Activated CD8-positive, alpha-beta T cell treated with anti-CD3 and anti-CD28 coated beads for 36 hours (primary cell): Measurements from ENCODE around the gene LELP1. TPM values are rescaled to one million over a fixed set of nuclear protein-coding genes. Genes with fewer than 3 reads are reported as not detected.

Experiments
- ATAC-seq: fragments of 200-7000 bp; cut with Tn5 transposase; one replicate; pipeline ENCODE4 v1.10.0; 2021; ENCODE audit warnings: mild to moderate bottlenecking, moderate library complexity
- CTCF ChIA-PET: fragments of 350-600 bp; sonication (Branson Sonifier 250); formaldehyde crosslinking; loops from one replicate; lab custom pipeline; 2021; ENCODE audit warnings: antibody characterized with exemption; lab: Charles Lee
- POLR2A ChIA-PET: fragments of 350-600 bp; sonication (Branson Sonifier 250); formaldehyde crosslinking; loops from one replicate; lab custom pipeline; 2021; ENCODE audit warnings: antibody characterized with exemption; lab: Charles Lee
- DNase-seq: peaks from one replicate; pipeline ENCODE4 v3.0.0-alpha.2; 2020
- H3K27ac Mint-ChIP-seq: one replicate; pipeline ENCODE4 v1.8.0; 2021; ENCODE audit warnings: mild to moderate bottlenecking, mixed read lengths
- H3K27me3 Mint-ChIP-seq: one replicate; pipeline ENCODE4 v1.8.0; 2021; ENCODE audit warnings: mixed read lengths
- H3K36me3 Mint-ChIP-seq: one replicate; pipeline ENCODE4 v1.8.0; 2021; ENCODE audit warnings: low read depth, mixed read lengths
- H3K4me1 Mint-ChIP-seq: one replicate; pipeline ENCODE4 v1.8.0; 2021; ENCODE audit warnings: low read depth, mixed read lengths
- H3K4me3 Mint-ChIP-seq: one replicate; pipeline ENCODE4 v1.8.0; 2021; ENCODE audit warnings: mild to moderate bottlenecking, moderate library complexity, mixed read lengths
- H3K9me3 Mint-ChIP-seq: one replicate; pipeline ENCODE4 v1.8.0; 2021; ENCODE audit warnings: mixed read lengths
- CTCF ChIP-seq: fragments of 200-600 bp; IDR thresholded peaks from one replicate; pipeline ENCODE4 v1.8.0; 2022; ENCODE audit warnings: antibody characterized with exemption, mild to moderate bottlenecking
- intact Hi-C: fragments of 100-400 bp; cut with micrococcal nuclease; formaldehyde crosslinking; loops from one replicate; pipeline ENCODE4 v1.10.0; 2022
- total RNA-seq, 2 experiments: library from RNA; stranded (reverse); gene quantifications; one replicate each; pipeline ENCODE4 v1.2.3, GENCODE V29; 2021

Gene LELP1
- total RNA-seq, 2 experiments from 2014 or later: not detected

GRCh38 chr1:153195216-153195615, 8.0 kb upstream of the LELP1 start:
- H3K9me3 Mint-ChIP-seq: no peaks in the 10 kb centered on the region
- H3K27me3 Mint-ChIP-seq: peaks cover 31% of the 10 kb centered on the region
- ATAC-seq (no peak), DNase-seq (no peak)
- H3K4me3 Mint-ChIP-seq: no peak overlapping the region
- H3K4me1 Mint-ChIP-seq: no peaks in the 10 kb centered on the region
- H3K36me3 Mint-ChIP-seq: no peaks in the 10 kb centered on the region
- no peak overlapping the region for H3K27ac Mint-ChIP-seq
- TF ChIP-seq CTCF: no peak
- ChIA-PET CTCF (no interaction called here), POLR2A (no interaction called here)
- intact Hi-C loops: no loop called here

GRCh38 chr1:153202006-153202405, 1.2 kb upstream of the LELP1 start:
- no peak overlapping the region for H3K4me3 Mint-ChIP-seq
- intact Hi-C loops: no loop called here

GRCh38 chr1:153206631-153207030, 3.4 kb downstream of the LELP1 start:
- Mint-ChIP-seq H3K4me3 (no peak overlapping the region), H3K36me3 (no peaks in the 10 kb centered on the region), H3K9me3 (no peaks in the 10 kb centered on the region), H3K27ac (no peak overlapping the region), H3K27me3 (peaks cover 20% of the 10 kb centered on the region), H3K4me1 (no peaks in the 10 kb centered on the region)
- DNase-seq (no peak), ATAC-seq (no peak)
- POLR2A ChIA-PET: interaction anchor here (0.6 kb wide), 1 partner anchor 113 kb away, joined by 3 read pairs; no protein-coding TSS in a partner anchor
- CTCF ChIA-PET: interaction anchor here (1.1 to 1.6 kb wide), 2 partner anchors 329 to 553 kb away, joined by 4 read pairs; no protein-coding TSS in a partner anchor
- no peak for TF ChIP-seq CTCF
- intact Hi-C loops: no loop called here

More at GRCh38 chr1:153202006-153202405, 1.2 kb upstream of the LELP1 start:
- ChIA-PET CTCF (no interaction called here), POLR2A (no interaction called here)
- H3K9me3 Mint-ChIP-seq: no peaks in the 10 kb centered on the region
- no peak overlapping the region for H3K27ac Mint-ChIP-seq
- H3K4me1 Mint-ChIP-seq: no peaks in the 10 kb centered on the region
- no peak for TF ChIP-seq CTCF
- H3K36me3 Mint-ChIP-seq: no peaks in the 10 kb centered on the region
- peaks cover 15% of the 10 kb centered on the region for H3K27me3 Mint-ChIP-seq
- no peak for ATAC-seq
- DNase-seq: no peak

- DNase-seq: no peak
- no peak for ATAC-seq
Observed at GRCh38 chr1:153210206-153210605, 7.0 kb downstream of the LELP1 start.

More at GRCh38 chr1:153210206-153210605, 7.0 kb downstream of the LELP1 start:
- POLR2A ChIA-PET: no interaction called here
- H3K9me3 Mint-ChIP-seq: no peaks in the 10 kb centered on the region
- no peaks in the 10 kb centered on the region for H3K4me1 Mint-ChIP-seq
- no peak overlapping the region for H3K27ac Mint-ChIP-seq
- CTCF ChIA-PET: no interaction called here
- H3K4me3 Mint-ChIP-seq: no peak overlapping the region
- TF ChIP-seq CTCF: no peak
- intact Hi-C loops: no loop called here
- H3K27me3 Mint-ChIP-seq: peaks cover 17% of the 10 kb centered on the region
- no peaks in the 10 kb centered on the region for H3K36me3 Mint-ChIP-seq
